B cell (primary cell): ENCODE data around the gene SLC37A1.

Source experiments
- EZH2 ChIP-seq: IDR thresholded peaks from 2 replicates; pipeline ENCODE4 v1.6.1; 2012; ENCODE audit warnings: borderline replicate concordance, low read depth, mild to moderate bottlenecking, moderate library complexity, low read length; ENCODE audit not compliant: insufficient read depth, poor library complexity, severe bottlenecking
- TF ChIP-seq, protein P1 (sequence below): fragments of 200-600 bp; IDR thresholded peaks from one replicate; pipeline ENCODE4 v1.8.0; 2022; ENCODE audit warnings: antibody characterized with exemption, mild to moderate bottlenecking

DNA sequence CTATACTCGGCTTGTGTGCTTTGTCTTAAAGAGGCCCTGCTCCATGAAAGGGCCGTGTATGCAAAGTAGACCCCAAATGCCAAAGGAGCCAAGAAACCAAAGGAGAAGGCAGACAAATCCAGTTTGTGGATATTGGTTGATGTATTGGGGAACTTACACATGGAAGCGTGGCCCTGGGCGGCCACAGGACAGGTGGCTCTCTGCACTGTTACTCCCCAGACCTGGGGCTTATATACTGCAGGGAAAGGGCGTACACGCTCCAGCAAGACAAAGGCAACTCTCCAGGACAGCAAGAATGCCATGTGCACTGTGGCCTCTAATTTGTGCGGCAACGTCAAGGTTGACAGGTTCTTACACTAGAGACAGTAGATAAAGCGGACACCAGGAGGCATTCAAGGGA, 42.4 kb upstream of the SLC37A1 start:
- TF ChIP-seq, protein P1, sequence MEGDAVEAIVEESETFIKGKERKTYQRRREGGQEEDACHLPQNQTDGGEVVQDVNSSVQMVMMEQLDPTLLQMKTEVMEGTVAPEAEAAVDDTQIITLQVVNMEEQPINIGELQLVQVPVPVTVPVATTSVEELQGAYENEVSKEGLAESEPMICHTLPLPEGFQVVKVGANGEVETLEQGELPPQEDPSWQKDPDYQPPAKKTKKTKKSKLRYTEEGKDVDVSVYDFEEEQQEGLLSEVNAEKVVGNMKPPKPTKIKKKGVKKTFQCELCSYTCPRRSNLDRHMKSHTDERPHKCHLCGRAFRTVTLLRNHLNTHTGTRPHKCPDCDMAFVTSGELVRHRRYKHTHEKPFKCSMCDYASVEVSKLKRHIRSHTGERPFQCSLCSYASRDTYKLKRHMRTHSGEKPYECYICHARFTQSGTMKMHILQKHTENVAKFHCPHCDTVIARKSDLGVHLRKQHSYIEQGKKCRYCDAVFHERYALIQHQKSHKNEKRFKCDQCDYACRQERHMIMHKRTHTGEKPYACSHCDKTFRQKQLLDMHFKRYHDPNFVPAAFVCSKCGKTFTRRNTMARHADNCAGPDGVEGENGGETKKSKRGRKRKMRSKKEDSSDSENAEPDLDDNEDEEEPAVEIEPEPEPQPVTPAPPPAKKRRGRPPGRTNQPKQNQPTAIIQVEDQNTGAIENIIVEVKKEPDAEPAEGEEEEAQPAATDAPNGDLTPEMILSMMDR = no peak
- no peak for TF ChIP-seq EZH2
